GM03348 (cell line): ENCODE measurements around the gene SPRY2.

Source experiments
- DNase-seq: peaks from one replicate; pipeline ENCODE4 v3.0.0; 2012; ENCODE audit warnings: low spot score

Gene SPRY2

DNA sequence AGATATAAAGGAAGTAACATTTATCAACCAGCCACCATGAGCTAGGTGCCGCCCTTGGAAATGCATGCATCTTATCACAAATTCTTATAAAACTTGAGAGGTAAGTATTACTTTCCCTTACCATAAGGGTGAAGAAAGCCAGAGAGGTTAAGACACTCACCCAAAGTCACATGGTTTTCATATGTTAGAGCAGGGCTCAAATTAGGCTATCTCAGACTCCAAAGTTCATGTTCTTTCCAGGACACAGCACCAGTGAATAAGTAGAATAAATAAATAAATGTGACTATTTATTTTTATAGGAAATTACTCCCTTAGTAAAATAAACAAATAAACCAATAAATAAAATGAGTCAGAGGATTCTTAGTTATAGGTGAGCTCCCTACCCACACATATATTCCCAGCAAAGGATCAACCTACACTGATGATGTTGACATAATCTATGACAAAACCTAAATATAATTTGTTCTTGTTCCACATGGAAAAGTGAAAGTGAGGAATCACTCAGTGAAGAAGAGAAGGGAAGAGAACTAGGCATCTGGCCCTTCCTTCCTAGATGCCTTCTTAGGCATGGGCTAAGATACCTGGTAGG is 27.2 kb downstream of the SPRY2 start:
- DNase-seq, result no peak

- no peak for DNase-seq
Observed at GRCh38 chr13:80312967-80313366, 28.0 kb downstream of the SPRY2 start.

- DNase-seq, result no peak
Observed at GRCh38 chr13:80312012-80312704, 28.8 kb downstream of the SPRY2 start.

DNA sequence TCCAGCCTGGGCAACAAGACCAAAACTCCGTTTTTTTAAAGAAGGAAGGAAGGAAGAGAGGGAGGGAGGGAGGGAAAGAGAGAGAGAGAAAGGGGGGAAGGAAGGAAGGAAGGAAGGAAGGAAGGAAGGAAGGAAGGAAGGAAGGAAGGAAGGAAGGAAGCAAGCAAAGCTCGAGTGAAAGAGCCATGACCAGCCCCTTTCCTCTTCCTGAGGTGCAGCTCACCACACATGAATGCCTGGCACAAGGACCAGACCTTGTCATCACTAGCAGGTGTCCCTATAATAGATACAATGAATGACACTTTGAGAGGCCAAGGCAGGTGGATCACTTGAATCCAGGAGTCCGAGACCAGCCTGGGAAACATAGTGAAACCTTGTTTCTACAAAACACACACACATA is 31.0 kb downstream of the SPRY2 start:
- no peak for DNase-seq

GRCh38 chr13:80307401-80307987 is 33.4 kb downstream of the SPRY2 start:
- DNase-seq, result no peak

- peak; percentile 4 for DNase-seq
Observed at GRCh38 chr13:80306337-80306972, 34.5 kb downstream of the SPRY2 start.

- DNase-seq, result peak; percentile 15
Observed at GRCh38 chr13:80305737-80306136, 35.2 kb downstream of the SPRY2 start.

- no peak for DNase-seq
Observed at GRCh38 chr13:80303225-80303811, 37.6 kb downstream of the SPRY2 start.

- no peak for DNase-seq
Observed at GRCh38 chr13:80299046-80299445, 41.9 kb downstream of the SPRY2 start.

DNA sequence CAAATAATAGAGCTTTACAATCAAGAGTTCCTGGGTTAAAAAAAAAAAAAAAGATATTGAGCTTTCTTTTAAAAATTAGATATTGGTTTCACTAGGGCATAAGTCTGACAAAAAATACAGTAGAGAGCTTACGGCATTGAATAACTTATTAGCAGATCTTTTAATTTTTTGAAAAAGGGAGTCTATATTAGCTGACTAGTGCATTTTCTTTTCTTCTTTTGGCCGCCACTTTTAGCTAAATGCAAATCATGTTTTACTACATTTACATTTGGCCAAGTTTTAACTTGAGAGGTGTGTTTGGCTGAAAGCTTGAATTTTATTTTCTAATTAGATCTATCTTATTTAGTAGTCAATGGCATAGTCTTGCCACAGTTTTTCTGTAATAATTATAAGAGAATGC is 43.4 kb downstream of the SPRY2 start:
- no peak for DNase-seq

DNA sequence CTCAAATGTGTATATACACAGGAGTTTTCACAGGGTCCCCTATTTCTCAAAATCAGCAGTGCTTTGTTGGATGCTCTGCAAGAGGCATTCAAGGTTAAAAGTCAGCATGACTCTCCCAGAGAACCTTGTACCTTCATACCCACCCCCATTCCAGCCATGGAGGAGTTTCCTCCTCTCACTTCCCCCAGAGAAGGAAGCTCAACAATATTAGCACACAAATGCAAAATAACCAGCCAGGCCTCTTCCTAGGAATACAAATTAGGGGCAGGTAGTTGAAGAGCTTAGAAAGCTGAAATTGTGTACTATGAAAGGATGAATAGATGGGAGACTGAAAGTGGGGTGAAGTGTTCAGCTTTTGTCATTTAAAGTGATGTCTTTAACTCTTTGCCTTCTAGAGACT is 43.8 kb downstream of the SPRY2 start:
- DNase-seq, result no peak

DNA sequence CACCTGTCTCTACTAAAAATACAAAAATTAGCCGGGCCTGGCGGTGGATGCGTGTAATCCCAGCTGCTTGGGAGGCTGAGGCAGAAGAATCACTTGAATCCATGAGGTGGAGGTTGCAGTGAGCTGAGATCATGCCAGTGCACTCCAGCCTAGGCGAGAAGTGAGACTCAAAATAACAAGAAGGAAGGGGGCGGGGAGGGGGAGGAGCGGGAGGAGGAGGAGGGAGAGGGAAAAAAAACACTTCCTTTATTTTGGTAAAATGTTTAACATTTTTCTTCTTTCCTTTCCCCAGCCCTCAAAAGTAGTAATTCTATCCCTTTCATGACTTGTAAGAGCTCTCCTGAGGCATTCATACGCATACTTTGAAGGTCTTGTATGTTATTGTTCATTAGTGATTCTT is 44.3 kb downstream of the SPRY2 start:
- no peak for DNase-seq

DNA sequence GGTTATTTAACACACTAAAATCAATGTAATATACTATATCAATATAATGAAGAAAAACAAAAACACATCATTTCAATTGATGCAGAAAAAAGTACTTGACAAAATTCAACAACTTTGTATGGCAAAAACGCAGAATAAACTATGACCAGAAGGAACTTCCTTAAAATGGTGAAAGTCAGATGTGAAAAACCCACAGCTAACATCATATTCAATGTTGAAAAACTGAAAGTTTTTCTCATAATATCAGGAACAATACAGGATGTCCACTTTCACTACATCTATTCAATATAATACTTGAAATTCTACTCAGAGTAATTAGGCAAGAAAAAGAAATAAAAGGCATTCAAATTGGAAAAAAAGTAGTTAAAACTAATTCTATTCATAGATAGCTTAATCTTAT is 50.3 kb downstream of the SPRY2 start:
- no peak for DNase-seq
